ENCODE data around the gene ITPR2. TPM values are rescaled to one million over a fixed set of nuclear protein-coding genes. Genes with fewer than 3 reads are reported as not detected.

Gene ITPR2
- total RNA-seq, 1 donor from 2014 or later: 74.5 TPM

DNA sequence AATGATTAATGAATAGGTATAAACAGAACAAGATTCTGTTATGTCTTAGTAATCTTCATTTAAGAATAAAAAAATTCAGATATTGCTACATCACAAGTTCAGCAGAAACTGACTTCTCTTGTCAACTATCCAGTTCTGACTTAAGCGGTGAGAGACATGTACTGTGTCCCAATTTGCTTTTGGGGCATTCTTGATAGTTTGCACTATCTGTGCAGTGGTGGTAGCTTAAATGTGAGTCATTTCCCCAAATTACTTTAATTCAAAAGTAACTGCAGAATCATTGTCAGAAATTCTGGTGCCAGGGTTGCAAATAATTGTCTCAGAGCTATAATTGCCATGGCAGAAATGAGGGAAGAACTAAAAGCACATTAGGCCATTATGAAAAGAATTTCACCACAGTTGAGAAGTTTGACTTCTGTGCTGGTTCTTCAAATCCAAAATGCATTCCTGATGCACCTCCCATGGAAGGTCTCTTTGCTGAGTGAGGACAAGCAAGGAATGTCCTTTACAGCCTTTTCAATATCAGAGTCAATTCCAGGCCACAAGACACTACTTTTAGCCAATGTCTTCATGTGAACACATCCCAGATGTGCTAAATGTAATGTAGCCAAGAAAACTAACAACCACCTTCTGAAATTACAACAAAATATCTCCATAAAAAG is 332.9 kb downstream of the ITPR2 start:
- no peaks in the 10 kb centered on the region for H3K4me1 Mint-ChIP-seq
- intact Hi-C loops (cut with micrococcal nuclease): no loop called here
- DNase-seq (no peak), ATAC-seq (ENCODE audit: low read depth) (no peak)
- ChIA-PET CTCF (no interaction called here), POLR2A (no interaction called here)
- H3K4me3 Mint-ChIP-seq: no peak overlapping the region
- H3K9me3 Mint-ChIP-seq: peaks cover 2% of the 10 kb centered on the region
- peaks cover 12% of the 10 kb centered on the region for H3K36me3 Mint-ChIP-seq (ENCODE audit: low read depth)
- H3K27me3 Mint-ChIP-seq: no peaks in the 10 kb centered on the region
- no peak for TF ChIP-seq CTCF (IDR thresholded peaks at IDR 0.05)
- H3K27ac Mint-ChIP-seq: no peak overlapping the region

DNA sequence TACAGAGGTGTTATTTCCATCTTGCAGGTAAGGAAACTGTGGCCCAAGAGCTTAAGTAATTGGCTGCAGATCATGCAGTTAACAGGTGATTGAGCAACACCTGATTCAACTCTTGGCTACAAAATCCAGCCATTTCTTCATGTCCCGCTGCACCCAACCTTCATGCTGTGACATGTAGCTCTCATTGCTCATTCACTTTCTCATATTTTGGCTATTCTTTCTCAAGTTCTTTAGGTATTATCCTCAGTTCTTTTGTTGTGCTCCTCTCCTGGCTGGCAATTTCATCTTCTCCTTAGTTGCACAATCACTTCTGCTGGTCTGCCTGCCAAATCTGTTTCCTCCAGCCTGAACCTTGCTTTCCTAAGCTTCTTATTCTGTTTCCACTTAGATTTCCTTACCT is 336.8 kb downstream of the ITPR2 start:
- TF ChIP-seq CTCF (IDR thresholded peaks at IDR 0.05): no peak
- intact Hi-C loops (cut with micrococcal nuclease): no loop called here
- ChIA-PET POLR2A (interaction anchor here (0.7 to 0.8 kb wide), 2 partner anchors 8 to 11 kb away, joined by 3 to 9 read pairs; no protein-coding TSS in a partner anchor), CTCF (no interaction called here)
- DNase-seq: no peak
- peaks cover 23% of the 10 kb centered on the region for H3K36me3 Mint-ChIP-seq (ENCODE audit: low read depth)
- H3K27ac Mint-ChIP-seq: no peak overlapping the region
- ATAC-seq (ENCODE audit: low read depth): no peak
- no peak overlapping the region for H3K4me3 Mint-ChIP-seq
- no peaks in the 10 kb centered on the region for H3K9me3 Mint-ChIP-seq
- H3K27me3 Mint-ChIP-seq: no peaks in the 10 kb centered on the region
- H3K4me1 Mint-ChIP-seq: no peaks in the 10 kb centered on the region

- intact Hi-C loops (cut with micrococcal nuclease): no loop called here
- ATAC-seq (ENCODE audit: low read depth) (no peak), DNase-seq (no peak)
- Mint-ChIP-seq H3K27ac (no peak overlapping the region), H3K4me1 (no peaks in the 10 kb centered on the region), H3K36me3 (ENCODE audit: low read depth) (peaks cover 40% of the 10 kb centered on the region), H3K27me3 (no peaks in the 10 kb centered on the region), H3K4me3 (no peak overlapping the region), H3K9me3 (no peaks in the 10 kb centered on the region)
- TF ChIP-seq CTCF (IDR thresholded peaks at IDR 0.05): no peak
- ChIA-PET CTCF (interaction anchor here (1.1 kb wide), 1 partner anchor 20 kb away, joined by 3 read pairs; no protein-coding TSS in a partner anchor), POLR2A (no interaction called here)
Observed at GRCh38 chr12:26493656-26494055, 339.3 kb downstream of the ITPR2 start.

DNA sequence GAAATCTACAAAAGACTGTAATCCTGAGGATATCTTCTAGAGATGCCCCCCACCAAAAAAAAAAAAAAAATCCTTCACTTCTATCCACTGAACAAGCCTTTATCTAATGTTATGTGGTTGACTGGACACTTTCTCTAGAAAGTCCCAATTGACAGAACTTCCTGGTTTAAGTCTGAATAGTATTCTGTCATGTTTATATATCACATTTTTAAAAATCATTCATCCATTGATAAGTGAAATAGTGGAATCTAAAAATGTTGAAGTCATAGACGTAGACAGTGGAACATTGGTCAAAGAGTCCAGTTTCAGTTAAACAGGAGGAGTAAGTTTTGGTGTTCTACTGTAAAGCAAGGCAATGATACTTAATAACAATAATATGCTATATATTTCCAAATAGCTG is 340.6 kb downstream of the ITPR2 start:
- Mint-ChIP-seq H3K9me3 (no peaks in the 10 kb centered on the region), H3K4me3 (no peak overlapping the region), H3K36me3 (ENCODE audit: low read depth) (peaks cover 43% of the 10 kb centered on the region), H3K4me1 (no peaks in the 10 kb centered on the region), H3K27ac (no peak overlapping the region), H3K27me3 (no peaks in the 10 kb centered on the region)
- DNase-seq (no peak), ATAC-seq (ENCODE audit: low read depth) (no peak)
- intact Hi-C loops (cut with micrococcal nuclease): no loop called here
- CTCF ChIA-PET: no interaction called here
- POLR2A ChIA-PET: no interaction called here
- TF ChIP-seq CTCF (IDR thresholded peaks at IDR 0.05): no peak

DNA sequence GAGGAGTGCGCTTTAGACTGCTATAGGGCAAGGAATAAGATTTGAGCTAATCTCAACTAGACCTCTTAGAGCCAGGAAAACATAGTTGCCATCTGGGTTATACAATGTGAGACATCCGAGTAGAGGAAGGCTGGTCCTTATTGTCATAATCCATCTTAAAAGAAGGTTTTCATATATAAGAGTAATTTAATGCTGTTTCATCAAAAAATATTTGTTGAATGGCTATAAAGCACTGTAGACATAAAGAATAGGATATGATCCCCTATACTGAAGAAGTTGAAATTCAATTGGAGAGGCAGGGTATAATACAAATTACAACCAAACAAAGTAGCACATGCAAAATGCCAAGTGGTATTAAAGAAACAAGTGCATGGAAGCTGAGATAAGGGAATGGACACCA is 343.1 kb downstream of the ITPR2 start:
- DNase-seq: no peak

More for the DNA sequence above, 343.1 kb downstream of the ITPR2 start:
- Mint-ChIP-seq H3K4me3 (no peak overlapping the region), H3K4me1 (no peaks in the 10 kb centered on the region), H3K9me3 (no peaks in the 10 kb centered on the region), H3K36me3 (ENCODE audit: low read depth) (peaks cover 64% of the 10 kb centered on the region), H3K27me3 (no peaks in the 10 kb centered on the region), H3K27ac (no peak overlapping the region)
- intact Hi-C loops (cut with micrococcal nuclease): no loop called here
- TF ChIP-seq CTCF (IDR thresholded peaks at IDR 0.05): no peak
- ATAC-seq (ENCODE audit: low read depth): no peak
- POLR2A ChIA-PET: no interaction called here
- CTCF ChIA-PET: no interaction called here

All from activated B cell treated with CpG ODN at 0.5 μM for 24 hours (primary cell).